OCI-LY1 (cell line): Measurements from ENCODE around the gene SLC35F3.

Source experiments
- H2AFZ ChIP-seq: fragments of 200-600 bp; sonication (generic), shearing (Covaris generic); 2 replicates; pipeline ENCODE4 v1.6.0; 2014; ENCODE audit warnings: antibody characterized with exemption, mild to moderate bottlenecking, low read length
- H3F3A ChIP-seq: fragments of 200-600 bp; sonication (generic), shearing (Covaris generic); 2 replicates; pipeline ENCODE4 v1.6.0; 2014; ENCODE audit warnings: mild to moderate bottlenecking, antibody characterized with exemption, low read length, moderate library complexity; ENCODE audit not compliant: insufficient read depth
- H3K27ac ChIP-seq: fragments of 200-600 bp; sonication (generic); 2 replicates; pipeline ENCODE4 v1.5.1; 2014; ENCODE audit warnings: low read length, mixed run types, mild to moderate bottlenecking, low read depth; ENCODE audit not compliant: poor library complexity, severe bottlenecking
- H3K27me3 ChIP-seq: fragments of 200-600 bp; sonication (generic); 2 replicates; pipeline ENCODE4 v1.6.0; 2014; ENCODE audit warnings: antibody characterized with exemption, mild to moderate bottlenecking, low read length, moderate library complexity; ENCODE audit not compliant: insufficient read depth
- H3K36me3 ChIP-seq: fragments of 200-600 bp; sonication (generic); 2 replicates; pipeline ENCODE4 v1.6.1; 2014; ENCODE audit warnings: mild to moderate bottlenecking, antibody characterized with exemption, low read length, moderate library complexity, mixed read lengths; ENCODE audit not compliant: insufficient read depth
- H3K4me1 ChIP-seq: fragments of 200-600 bp; sonication (generic); 2 replicates; pipeline ENCODE4 v1.5.1; 2014; ENCODE audit warnings: mild to moderate bottlenecking, low read length, moderate library complexity; ENCODE audit not compliant: insufficient read depth, severe bottlenecking
- H3K4me2 ChIP-seq: fragments of 200-600 bp; sonication (generic), shearing (Covaris generic); 2 replicates; pipeline ENCODE4 v1.6.1; 2014; ENCODE audit warnings: low read length
- H3K4me3 ChIP-seq: fragments of 200-600 bp; sonication (generic); 2 replicates; pipeline ENCODE4 v1.5.1; 2014; ENCODE audit warnings: low read length, low read depth, mild to moderate bottlenecking, mixed read lengths; ENCODE audit not compliant: poor library complexity, severe bottlenecking
- H3K79me2 ChIP-seq: fragments of 200-600 bp; shearing (Covaris generic); 2 replicates; pipeline ENCODE4 v1.6.1; 2016; ENCODE audit warnings: mixed run types, low read length, mixed read lengths; ENCODE audit not compliant: insufficient read depth
- H3K9ac ChIP-seq: fragments of 200-600 bp; sonication (generic), shearing (Covaris generic); 2 replicates; pipeline ENCODE4 v1.6.1; 2014; ENCODE audit warnings: mild to moderate bottlenecking, low read length, mixed read lengths
- H3K9me2 ChIP-seq: fragments of 200-600 bp; sonication (generic), shearing (Covaris generic); 2 replicates; pipeline ENCODE4 v1.6.1; 2014; ENCODE audit warnings: low read depth, mild to moderate bottlenecking, low read length, mixed read lengths
- H3K9me3 ChIP-seq: fragments of 200-600 bp; shearing (Covaris generic); 2 replicates; pipeline ENCODE4 v1.6.1; 2014; ENCODE audit warnings: low read length, mixed read lengths
- H4K20me1 ChIP-seq: fragments of 200-600 bp; sonication (generic), shearing (Covaris generic); 2 replicates; pipeline ENCODE4 v1.6.0; 2016; ENCODE audit warnings: mild to moderate bottlenecking, low read length; ENCODE audit not compliant: insufficient read depth
- EZH2 ChIP-seq: fragments of 200-600 bp; sonication (generic), shearing (Covaris generic); IDR thresholded peaks from 2 replicates; pipeline ENCODE4 v1.8.0; 2017; ENCODE audit warnings: borderline replicate concordance, mixed run types, mild to moderate bottlenecking, antibody characterized with exemption, low read length, moderate library complexity, mixed read lengths
- TF ChIP-seq, protein P1 (sequence below): fragments of 200-600 bp; sonication (generic), shearing (Covaris generic); IDR thresholded peaks from 2 replicates; pipeline ENCODE4 v1.5.1; 2017; ENCODE audit warnings: mild to moderate bottlenecking, antibody characterized with exemption, low read length, moderate library complexity, mixed read lengths

SLC35F3 gene

DNA sequence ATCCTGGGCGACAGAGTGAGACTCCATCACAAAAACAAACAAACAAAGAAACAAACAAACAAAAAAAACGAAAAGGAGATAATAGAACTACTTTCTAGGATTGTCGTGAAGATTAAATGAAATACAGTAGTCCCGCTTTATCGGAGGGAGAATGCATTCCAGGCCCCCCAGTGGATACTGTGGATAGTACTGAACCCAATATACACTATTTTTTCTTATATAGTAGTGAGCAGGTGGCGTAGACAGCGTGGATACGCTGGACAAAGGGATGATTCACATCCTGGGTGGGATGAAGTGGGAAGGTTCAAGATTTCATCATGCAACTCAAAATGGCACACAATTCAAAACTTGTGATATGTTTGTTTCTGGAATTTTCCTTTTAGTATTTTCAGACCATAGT lies 8.0 kb downstream of the SLC35F3 start:
- H4K20me1 ChIP-seq: no peaks in the 10 kb centered on the region
- no peak overlapping the region for H3K9ac ChIP-seq
- H3K9me2 ChIP-seq: no peaks in the 10 kb centered on the region

DNA sequence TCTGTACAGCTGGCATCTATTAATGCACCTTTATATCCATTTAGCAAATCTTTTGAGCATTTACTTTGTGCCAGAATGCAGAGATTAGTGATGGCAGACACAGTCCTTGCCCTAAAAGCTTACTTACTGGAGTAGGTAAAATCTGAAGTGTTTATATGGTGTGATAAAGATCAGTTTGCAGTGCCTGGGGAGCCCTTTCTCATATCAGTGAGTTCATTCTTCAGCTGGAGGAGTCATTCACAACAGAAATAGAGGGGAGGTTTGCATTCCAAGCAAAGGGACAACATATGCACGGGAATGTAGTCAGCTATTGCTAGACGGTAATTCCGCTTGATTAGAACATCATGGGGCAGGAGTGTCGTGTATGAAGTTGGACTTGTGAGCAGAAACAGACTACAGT lies 8.4 kb downstream of the SLC35F3 start:
- Histone ChIP-seq H4K20me1 (no peaks in the 10 kb centered on the region), H3K9me3 (no peaks in the 10 kb centered on the region), H3K36me3 (no peaks in the 10 kb centered on the region), H2AFZ (no peak overlapping the region), H3K27ac (no peak overlapping the region), H3K9ac (no peak overlapping the region), H3K4me3 (no peak overlapping the region), H3K79me2 (no peaks in the 10 kb centered on the region), H3F3A (no peaks in the 10 kb centered on the region), H3K9me2 (no peaks in the 10 kb centered on the region), H3K27me3 (no peaks in the 10 kb centered on the region), H3K4me2 (no peak overlapping the region), H3K4me1 (no peaks in the 10 kb centered on the region)
- TF ChIP-seq EZH2: no peak
- TF ChIP-seq, protein P1, sequence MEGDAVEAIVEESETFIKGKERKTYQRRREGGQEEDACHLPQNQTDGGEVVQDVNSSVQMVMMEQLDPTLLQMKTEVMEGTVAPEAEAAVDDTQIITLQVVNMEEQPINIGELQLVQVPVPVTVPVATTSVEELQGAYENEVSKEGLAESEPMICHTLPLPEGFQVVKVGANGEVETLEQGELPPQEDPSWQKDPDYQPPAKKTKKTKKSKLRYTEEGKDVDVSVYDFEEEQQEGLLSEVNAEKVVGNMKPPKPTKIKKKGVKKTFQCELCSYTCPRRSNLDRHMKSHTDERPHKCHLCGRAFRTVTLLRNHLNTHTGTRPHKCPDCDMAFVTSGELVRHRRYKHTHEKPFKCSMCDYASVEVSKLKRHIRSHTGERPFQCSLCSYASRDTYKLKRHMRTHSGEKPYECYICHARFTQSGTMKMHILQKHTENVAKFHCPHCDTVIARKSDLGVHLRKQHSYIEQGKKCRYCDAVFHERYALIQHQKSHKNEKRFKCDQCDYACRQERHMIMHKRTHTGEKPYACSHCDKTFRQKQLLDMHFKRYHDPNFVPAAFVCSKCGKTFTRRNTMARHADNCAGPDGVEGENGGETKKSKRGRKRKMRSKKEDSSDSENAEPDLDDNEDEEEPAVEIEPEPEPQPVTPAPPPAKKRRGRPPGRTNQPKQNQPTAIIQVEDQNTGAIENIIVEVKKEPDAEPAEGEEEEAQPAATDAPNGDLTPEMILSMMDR: no peak

More for the DNA sequence above, 8.0 kb downstream of the SLC35F3 start:
- Histone ChIP-seq H3K4me2 (no peak overlapping the region), H3K4me1 (no peaks in the 10 kb centered on the region), H3K79me2 (no peaks in the 10 kb centered on the region), H3K36me3 (no peaks in the 10 kb centered on the region), H3K27ac (no peak overlapping the region), H2AFZ (no peak overlapping the region), H3K27me3 (no peaks in the 10 kb centered on the region), H3K4me3 (no peak overlapping the region), H3K9me3 (no peaks in the 10 kb centered on the region), H3F3A (no peaks in the 10 kb centered on the region)
- TF ChIP-seq, protein P1: no peak
- TF ChIP-seq EZH2: no peak

DNA sequence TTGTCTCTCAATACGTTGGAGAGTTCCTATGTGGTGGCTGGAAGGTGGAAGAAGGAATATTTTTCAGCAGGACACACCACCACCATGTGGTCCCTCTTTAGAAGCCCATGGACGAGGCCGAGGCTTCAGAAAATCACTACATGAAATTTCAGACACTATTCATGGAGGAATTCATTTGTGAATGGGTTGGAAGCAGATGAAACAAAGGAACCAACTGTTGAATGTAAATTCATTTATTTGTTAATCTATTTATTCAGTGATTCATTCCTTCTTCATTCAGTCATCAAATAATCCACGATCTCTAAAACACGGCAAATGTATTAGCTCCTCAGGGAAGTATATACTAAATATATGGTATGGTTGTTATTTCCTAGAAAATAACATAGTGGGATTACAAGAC lies 12.2 kb downstream of the SLC35F3 start:
- Histone ChIP-seq H3K9ac (no peak overlapping the region), H3K27me3 (no peaks in the 10 kb centered on the region), H3F3A (no peaks in the 10 kb centered on the region), H4K20me1 (no peaks in the 10 kb centered on the region), H2AFZ (no peak overlapping the region), H3K9me2 (no peaks in the 10 kb centered on the region), H3K9me3 (no peaks in the 10 kb centered on the region), H3K4me1 (no peaks in the 10 kb centered on the region), H3K27ac (no peak overlapping the region), H3K79me2 (no peaks in the 10 kb centered on the region), H3K4me2 (no peak overlapping the region), H3K36me3 (no peaks in the 10 kb centered on the region), H3K4me3 (no peak overlapping the region)
- TF ChIP-seq, protein P1: no peak
- TF ChIP-seq EZH2: no peak
